Breast epithelium (tissue), 3 donors: Measurements from ENCODE around the gene ARHGDIA.

Source experiments
- CTCF ChIP-seq, 3 donors: fragments of 450-650 bp; IDR thresholded peaks; one replicate each; pipeline ENCODE4 v1.5.1; 2016 to 2017; ENCODE audit warnings: antibody characterized with exemption in 3 of 3, mild to moderate bottlenecking in 3 of 3, moderate library complexity in 3 of 3
- POLR2A ChIP-seq: fragments of 450-650 bp; IDR thresholded peaks from one replicate; pipeline ENCODE4 v1.6.1; 2016; ENCODE audit warnings: antibody characterized with exemption, mild to moderate bottlenecking, moderate library complexity

GRCh38 chr17:81842378-81842724, 28.8 kb downstream of the ARHGDIA start:
- TF ChIP-seq CTCF (IDR thresholded peaks at IDR 0.05) (no peak), POLR2A (no peak)
